ENCODE measurements around the gene DCAF8. TPM values are rescaled to one million over a fixed set of nuclear protein-coding genes. Genes with fewer than 3 reads are reported as not detected.

Gene DCAF8
- total RNA-seq, 1 donor from 2014 or later = 137 TPM

DNA sequence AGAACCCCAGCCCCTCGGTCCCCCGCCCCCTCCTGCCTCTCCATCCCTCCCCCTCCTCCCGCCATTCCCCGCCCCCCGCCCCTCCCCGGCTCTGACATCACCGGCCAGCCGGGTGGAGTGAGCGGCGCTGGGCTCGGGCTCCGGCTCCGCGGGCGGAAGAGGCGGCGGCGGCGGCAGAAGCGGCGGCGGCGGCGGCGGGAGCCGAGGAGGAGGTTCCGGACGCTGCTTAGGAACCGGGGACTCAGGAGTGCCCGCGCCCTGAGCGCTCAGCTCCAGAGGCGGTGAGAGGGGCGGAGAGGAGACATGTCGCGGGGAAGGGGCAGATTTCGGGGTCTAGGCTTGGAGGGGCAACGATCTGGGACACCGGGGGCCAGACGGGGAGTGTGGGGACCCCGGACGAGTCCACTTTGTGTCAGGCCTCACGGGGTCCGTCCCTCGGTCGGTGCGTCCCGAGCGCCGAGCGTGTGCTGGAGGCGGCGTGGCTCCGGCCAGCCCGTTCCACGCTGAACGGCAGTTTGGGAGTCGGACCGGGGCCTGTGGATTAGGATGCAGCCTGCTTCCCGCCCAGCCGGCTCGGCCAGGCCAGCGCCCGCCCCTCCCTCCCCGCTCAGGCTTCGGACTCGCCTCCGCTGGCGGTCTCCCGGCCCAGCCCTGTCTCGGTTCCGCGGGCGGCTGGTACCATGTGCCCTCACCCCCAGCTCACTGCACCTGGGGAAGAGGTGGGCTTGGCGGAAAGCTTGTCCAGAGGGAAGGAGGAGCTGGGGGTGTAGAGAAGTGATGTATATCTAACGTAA, 56.9 kb downstream of the DCAF8 start, which contains the start of gene PEA15:
Gene PEA15, plus strand, starts transcription at position 143 of the 794 bp plus-strand sequence. CDS start 6,161 bp downstream, outside the sequence.
- peak; percentile 79 for DNase-seq (ENCODE audit: low spot score)

DNA sequence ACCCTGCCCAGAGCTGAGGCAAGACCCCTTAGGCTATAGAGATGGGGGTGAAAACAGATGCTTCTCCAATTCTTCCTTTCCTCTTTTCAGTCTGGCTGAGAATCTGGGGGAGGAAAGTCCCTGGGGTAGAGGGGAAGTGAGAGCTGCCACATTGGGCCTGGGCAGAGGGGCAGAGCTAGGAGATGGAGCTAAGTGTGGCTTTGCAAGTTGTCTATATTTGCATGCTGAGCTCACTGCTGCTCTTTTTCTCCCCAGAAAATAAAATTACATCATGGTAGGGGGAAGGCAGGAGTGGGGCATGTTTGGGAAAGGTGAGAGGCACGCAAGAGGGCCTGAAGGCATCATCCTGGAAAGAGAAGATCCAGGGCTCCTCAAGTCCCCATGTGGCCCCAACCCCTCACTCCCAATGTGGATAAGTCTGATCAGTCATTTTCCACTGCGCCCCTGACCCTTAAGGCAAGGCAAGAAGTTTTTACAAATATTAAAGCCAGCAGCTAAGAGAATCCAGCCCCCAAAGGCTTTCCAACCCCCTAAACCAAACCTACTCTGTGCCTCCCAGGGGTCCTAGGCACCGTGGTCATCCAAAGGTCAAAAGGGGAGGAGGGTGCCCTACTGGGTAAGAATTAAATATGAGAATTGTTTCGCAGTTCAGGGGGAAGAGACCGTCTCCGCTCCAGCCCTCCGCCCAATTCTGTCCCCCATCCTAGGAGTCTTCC, 57.7 kb downstream of the DCAF8 start:
- no peak for DNase-seq (ENCODE audit: low spot score)

DNA sequence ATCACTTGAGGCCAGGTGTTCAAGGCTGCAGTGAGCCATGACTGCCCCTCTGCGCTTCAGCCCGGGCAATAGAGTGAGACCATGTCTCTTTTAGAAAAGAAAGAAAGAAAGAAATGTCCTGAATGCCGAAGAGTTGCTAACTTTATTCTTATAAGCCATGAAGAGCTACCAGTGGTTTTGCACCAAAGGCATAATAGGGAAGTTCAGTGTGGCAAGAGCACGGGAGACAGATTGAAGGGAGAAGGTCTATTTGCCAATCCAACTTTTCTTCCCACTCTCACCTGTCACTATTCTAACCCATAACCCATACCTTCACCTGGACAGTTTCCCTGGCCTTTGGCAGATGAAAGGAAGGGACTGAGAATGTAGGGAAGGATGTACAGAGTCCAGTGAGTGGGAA, 61.6 kb downstream of the DCAF8 start:
- DNase-seq (ENCODE audit: low spot score) = no peak

DNA sequence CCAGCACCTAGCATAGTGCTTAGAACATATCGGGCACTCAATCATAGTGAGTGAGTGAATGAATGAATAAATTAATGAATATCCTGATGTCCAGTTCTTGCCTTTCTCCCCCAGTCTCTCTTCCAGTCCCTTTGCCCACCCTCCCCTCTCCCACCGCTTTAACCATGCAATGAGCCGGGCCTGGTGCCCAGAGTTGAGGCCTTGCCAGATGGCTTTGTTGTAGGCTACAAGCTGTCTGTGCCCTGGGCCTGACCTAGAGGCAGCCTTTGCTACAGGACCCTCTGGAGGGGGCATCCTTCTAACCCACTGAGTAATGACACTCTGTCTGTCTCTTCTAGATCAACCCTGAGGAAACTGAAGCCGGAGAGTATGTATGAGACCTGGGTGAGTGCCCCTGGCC, 65.1 kb downstream of the DCAF8 start:
- DNase-seq (ENCODE audit: low spot score) = no peak

DNA sequence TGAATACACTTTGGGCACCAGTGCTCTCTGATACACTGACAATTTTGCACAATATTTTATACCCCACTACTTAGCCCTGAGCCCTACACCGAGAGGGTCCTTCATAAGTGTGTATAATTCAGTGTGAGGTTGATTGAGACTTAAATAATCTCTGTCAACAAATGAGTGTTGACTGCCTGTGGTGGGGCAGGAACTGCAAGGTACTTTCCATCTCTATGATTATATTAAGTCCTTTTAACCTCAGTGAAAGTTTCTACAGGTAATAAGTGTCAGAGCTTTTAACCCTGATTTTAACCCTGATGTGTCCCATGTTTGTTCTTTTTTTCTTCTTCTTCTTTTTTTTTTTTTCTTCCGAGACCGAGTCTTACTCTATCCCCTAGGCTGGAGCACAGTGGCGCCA, 66.2 kb downstream of the DCAF8 start:
- DNase-seq (ENCODE audit: low spot score) = no peak

DNA sequence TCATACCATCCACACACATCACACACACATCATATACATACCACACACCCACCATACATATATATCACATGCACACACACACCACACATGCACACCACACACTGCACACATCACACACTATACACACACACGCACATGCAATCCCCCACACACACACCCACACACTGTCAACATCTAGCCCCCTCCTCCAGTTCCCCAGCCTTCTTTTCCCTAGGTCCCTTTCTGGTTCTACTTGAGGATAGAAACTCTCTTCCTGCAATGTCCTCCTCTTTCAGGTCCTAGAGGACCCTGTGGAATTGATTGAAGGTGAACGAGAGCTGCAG, 67.7 kb downstream of the DCAF8 start:
- DNase-seq (ENCODE audit: low spot score) = no peak

DNA sequence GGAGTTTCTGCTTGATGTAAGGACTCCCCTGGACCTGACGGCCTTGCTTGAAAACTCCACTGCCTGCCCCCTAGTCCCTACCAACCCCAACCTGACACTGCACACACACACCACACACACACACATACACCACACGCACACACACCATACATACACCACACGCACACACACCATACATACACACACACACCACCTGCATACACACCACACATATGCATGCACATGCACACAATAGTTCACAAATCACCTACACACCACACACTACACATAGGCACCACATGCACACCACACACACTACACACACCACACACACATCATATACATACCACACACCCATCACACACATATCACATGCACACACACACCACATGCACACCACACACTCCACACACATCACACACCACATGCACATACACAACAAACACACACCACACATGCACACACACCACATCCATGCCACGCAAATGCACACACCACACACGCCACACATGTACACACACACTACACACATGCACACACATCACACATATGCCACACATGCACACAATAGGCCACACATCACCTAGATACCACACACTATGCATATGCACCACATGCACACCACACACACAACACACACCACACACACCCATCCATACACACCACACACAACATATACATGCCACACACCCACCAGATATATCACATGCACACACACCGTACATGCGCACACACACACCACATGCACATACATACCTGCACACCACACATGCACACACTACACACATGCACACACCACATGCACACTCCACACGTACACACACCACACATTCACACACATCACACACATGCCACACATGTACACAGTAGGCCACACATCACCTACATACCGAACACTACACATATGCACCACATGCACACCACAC, 68.3 kb downstream of the DCAF8 start:
- DNase-seq (ENCODE audit: low spot score) = no peak

DNA sequence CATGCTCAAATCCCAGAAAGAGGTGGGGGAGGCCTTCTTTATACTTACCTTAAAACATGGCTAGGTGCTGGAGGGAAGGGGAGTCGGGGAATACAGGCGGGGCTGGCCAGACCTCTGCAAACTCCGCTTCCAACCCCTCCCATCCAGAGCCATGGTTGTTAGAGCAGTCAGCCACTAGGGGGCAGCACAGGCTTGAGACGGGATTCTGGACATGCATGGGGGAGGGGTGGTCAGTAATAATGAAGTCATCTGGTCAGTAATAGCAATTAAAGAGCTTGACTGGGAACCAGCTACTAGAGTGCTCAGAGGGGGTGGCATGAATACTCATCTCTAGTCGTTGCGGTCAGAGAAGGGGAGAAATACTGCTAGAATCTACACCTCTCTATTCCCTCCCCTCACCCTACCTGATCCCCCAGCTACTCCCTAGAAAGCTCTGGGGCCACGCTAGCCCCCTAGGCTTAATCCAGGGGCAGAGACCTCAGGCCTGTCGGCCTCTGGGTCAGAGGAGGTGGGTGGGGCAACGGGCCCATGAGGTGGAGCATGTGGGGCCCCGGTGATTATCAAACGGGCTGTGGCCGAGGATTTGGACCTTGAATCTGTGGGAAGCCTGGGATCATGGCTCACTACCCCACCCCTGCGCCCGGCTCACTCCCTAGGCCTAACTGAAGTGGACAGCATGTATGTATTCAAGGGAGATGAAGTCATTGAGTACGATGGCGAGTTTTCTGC, 69.1 kb downstream of the DCAF8 start:
- peak; percentile 92 for DNase-seq (ENCODE audit: low spot score)

DNA sequence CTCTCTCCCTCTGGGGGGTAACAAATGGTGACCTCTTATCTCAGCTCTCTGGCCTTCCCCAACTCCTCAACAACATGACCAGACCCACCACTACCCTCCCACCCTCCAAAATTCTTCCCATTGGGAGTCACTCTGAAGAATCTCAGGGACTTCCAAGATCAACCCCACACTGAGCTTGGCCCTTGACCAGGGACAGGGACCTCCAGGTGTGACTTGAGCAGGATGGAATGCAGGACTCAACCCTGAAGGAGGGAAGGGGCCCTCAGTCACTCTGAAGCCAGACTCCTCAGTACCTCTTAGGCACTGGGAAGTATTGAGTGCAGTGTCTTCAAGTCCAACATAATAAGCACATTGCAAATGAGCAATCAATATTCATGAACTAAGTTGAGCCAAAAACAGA, 70.1 kb downstream of the DCAF8 start:
- no peak for DNase-seq (ENCODE audit: low spot score)

DNA sequence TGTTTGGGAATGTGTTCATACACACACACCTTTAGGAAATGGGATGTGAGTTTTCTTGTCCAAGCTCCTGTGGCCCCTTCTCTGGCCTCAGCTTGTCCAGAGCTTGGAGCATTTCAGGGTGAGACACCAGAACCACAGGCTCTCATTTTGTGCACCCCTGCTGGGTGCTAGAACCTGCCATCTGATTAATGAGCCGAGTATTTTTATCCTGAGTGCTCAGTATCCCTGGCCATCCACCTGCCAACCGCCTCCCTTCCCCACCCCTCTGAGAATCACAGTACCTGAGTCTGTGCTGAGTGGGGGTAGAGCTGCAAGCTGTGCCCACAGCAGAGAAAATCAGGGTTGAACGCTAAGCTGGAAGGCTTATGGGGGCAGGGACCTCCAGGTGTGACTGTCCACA, 70.6 kb downstream of the DCAF8 start:
- no peak for DNase-seq (ENCODE audit: low spot score)

DNA sequence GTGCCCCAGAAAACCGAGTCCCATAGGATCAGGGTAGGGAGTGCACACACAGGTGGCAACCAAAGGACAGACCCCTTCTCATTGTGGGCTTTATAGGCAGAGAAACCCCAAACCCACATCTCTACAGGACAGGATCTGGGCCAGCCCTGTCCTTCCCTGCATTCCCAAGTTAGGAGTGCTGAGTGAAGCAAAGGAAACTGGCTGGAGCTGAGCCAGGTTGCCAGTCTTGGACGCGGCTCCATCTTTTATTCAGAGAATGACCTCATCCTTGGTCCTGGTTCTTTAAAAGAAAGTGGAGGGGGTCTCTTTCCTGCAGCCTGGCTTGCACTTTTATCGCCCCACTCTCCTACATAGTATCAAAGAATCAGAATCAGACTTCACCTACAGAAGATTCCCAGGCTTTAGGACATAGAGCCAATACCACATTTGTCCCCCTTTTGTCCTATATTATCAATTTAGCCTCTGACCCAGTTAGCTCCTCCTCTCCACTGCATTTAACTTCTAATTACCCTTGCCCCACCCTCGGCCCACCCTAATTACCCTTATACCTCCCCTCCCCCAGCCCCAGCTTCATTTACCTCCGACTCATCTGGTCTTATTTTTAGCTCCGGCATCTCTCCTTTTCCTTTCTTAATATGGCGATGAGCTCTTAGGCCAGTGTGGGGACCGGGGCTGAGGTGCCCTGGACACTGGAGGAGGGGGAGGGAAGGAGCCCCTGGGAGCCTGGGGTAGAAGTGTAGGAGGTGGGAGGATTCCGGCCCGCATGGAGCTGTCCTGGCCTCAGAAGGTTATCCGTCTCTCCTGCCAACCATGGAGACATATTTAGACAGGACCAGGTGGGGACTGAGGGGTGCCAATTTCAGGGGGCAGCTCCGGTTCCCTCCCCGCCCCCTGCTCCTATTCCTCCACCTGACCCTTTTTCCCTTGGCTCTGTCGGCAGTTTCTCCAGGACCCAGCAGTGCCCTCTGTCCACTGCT, 72.4 kb downstream of the DCAF8 start, which contains the start of gene CASQ1:
Gene CASQ1, plus strand, starts transcription at position 927 of the 977 bp plus-strand sequence. CDS start 177 bp downstream, outside the sequence.
- no peak for DNase-seq (ENCODE audit: low spot score)

DNA sequence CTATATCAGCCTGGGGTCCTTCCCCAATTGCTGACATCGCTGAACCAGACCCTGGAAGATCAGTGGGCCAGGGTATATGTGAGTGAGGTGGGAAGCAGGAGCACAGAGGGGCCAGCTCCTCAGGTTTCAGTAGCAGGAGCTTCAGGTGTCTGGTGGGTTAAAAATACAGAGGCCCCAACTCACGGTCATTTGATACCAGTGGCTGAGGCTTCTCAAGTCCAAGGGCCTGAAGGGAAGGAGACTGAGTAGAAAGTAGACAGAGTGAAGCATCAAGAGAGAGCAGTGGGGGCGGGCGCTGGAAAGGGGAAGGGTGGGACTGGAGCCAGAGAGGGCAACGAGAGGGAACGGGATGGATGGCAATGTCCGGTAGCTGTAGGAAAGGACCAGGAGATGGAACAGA, 74.0 kb downstream of the DCAF8 start:
- no peak for DNase-seq (ENCODE audit: low spot score)

DNA sequence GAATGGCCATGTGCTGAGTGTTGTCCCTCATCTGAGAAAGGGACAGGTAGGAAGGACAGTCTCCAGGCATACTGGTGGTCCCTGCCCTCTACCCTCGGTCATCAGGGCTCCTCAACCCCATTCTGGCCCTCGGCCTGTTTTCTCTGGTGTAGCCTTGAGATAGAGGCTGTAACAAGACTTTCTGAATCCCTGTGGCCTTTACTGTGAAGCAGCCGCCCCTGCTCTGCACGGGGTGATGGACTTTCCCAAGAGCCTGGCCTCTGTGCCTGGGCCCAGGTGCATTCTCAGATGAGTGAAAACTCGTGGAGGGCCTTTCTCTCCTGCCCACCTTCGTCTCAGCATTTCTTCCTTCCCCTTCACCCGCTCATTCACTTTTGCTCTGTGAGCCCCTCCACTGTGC, 74.9 kb downstream of the DCAF8 start:
- no peak for DNase-seq (ENCODE audit: low spot score)

DNA sequence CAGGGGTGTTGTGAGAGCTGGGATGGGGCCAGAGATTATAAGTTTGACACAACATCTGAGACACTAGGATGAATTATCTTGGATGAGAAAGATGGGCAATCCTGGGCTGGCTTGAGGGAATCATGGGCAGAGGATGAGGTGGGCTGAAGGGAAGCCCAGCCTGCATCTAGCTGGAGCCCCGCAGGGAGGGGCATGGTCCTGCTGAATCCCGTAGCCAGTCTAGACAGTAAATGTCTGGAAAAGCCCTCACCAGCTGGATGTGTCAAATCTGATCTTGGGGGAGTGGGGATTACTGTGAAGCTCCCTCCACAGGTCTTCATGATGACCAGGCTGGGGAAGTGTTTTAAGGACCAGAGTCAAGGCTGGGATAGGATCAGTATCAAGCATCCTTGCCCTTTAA, 75.6 kb downstream of the DCAF8 start:
- DNase-seq (ENCODE audit: low spot score) = no peak

DNA sequence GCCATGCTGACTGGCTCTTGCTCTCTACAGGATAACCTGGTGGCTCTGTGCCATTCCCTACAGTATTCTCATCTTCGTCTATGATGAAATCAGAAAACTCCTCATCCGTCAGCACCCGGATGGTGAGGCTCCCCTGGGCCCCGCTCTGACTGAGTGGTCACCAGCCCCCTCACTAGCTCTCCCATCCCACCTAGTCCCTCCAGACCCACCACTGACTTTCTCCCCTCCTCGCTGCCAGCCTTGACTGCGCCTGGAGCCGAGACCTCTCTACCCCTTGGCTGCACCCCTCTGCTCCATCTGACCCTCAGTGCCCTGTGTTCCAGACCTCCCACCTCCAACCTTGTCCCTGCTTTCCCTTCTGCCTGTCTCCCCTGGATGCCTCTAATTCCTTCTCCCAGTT, 76.1 kb downstream of the DCAF8 start:
- no peak for DNase-seq (ENCODE audit: low spot score)

DNA sequence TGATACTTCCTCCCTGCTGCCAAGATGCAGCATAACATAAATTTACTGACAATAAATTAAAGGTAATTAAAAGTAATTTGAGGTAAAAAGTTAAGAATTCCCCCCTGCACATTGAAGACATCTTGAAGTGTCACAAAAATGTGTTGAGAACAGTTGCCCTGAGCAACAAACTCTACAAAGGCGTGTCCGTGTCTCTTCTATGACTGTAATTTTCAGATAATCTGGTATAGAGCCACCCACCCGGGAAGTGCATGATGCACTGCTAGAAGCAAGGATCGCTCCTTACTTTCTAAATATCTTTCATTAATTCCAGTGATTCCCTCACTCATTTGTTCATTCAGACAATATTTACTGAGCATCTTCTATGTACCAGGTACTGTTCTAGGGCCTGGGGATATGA, 83.0 kb downstream of the DCAF8 start:
- no peak for DNase-seq (ENCODE audit: low spot score)

DNA sequence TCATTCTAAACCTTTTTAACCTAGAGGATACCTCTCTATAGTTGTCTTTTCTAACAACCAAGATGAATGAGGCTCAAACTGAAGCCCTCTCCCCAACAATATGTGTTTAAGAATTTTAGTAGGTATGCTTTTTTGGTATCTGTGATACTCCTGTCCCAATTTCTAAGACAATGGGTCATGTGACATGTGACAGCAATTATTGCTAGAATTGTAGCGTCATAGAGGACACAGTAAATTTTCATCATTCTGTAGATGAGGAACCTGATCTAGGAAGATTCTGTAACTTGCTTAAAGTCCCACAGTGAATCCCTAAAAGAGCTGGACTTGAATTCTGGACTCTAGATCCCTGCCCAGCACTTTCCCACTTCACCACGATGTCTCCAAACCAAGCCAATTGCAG, 83.6 kb downstream of the DCAF8 start:
- no peak for DNase-seq (ENCODE audit: low spot score)

DNA sequence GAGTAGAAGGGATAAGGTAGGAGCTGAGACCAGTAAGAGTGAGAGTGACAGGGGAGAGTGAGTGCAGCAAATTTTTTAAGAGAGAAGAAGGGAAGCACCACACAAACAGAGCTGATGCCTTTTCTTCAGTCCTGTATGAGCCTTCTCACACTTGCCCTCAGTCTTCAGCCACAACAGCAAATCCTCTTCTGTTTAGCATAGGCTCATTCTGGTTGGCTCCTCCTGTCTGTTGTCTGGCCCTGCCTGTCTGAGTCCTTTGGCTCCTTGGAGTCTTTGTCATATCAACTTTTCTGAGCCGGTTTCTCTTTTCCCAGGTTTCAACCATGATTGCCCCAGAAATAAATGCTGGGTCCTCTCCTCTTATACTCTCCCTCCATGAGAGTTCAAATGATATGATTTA, 84.7 kb downstream of the DCAF8 start:
- no peak for DNase-seq (ENCODE audit: low spot score)

DNA sequence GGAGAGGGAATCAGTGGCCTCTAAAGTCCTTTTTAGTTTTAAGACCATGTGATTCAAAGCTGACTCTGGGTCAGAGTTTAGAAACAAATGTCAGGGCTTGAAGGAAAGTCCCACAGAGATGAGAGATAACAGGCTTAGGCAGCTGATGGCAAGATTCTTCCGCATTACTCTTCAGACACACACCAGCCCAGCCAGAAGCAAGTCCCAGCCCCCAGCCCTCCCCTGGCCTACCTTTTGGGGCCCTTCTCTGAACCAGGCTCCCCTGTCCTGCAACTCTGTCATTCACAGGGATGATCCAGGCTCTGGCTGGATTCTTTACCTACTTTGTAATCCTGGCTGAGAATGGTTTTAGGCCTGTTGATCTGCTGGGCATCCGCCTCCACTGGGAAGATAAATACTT, 85.1 kb downstream of the DCAF8 start:
- DNase-seq (ENCODE audit: low spot score) = peak; percentile 52

DNA sequence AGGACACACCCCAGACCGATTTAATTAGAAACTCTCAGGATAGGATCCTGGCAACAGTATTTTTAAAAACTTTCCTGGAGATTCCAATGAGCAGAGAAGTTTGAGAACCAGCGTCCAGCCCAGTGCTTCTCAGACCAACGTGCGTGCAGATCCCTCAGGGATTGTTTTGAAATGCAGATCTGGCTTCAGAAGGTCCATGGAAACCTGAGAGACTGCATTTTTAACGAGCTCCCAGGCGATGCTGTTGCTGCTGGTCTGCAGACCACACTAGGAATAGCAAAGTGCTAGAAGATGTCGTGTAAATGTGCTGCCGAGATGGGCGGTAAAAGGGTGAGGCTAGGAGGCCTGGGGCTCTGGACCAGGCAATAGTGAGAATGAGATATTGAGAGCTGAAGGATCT, 90.4 kb downstream of the DCAF8 start:
- DNase-seq (ENCODE audit: low spot score) = no peak
